GM21825 (cell line): ENCODE data around the gene BNIP5.
"Not testable (repeated sequence)": the region's sequence is repeated elsewhere in the genome, so short reads cannot be mapped to it uniquely, and the experiment has no call there.

Experiments
- ATAC-seq: cut with Tn5 transposase; IDR thresholded peaks from one replicate; pipeline ENCODE4 v1.9.1; 2021; ENCODE audit warnings: mild to moderate bottlenecking, moderate library complexity; ENCODE audit not compliant: unreplicated experiment

BNIP5 gene

DNA sequence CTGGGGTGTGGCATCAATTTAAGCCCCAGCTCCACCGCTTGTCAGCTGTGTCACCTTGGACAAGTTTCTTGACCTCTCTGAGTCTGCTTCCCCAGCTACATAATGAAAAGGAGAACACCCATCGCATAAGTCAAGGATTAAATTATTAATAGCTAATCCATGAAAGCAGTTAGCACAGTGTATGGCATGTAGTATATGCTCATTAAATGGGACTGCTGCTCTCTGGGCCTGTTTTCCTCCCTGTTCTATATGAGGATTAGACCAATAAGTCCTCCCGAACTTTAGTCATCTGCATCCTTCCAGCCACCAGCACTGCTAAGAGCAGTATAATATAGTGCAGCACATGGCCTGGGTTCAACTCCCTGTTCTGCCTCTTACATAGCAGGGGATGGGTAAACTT is 31.1 kb upstream of the BNIP5 start:
- no peak for ATAC-seq

DNA sequence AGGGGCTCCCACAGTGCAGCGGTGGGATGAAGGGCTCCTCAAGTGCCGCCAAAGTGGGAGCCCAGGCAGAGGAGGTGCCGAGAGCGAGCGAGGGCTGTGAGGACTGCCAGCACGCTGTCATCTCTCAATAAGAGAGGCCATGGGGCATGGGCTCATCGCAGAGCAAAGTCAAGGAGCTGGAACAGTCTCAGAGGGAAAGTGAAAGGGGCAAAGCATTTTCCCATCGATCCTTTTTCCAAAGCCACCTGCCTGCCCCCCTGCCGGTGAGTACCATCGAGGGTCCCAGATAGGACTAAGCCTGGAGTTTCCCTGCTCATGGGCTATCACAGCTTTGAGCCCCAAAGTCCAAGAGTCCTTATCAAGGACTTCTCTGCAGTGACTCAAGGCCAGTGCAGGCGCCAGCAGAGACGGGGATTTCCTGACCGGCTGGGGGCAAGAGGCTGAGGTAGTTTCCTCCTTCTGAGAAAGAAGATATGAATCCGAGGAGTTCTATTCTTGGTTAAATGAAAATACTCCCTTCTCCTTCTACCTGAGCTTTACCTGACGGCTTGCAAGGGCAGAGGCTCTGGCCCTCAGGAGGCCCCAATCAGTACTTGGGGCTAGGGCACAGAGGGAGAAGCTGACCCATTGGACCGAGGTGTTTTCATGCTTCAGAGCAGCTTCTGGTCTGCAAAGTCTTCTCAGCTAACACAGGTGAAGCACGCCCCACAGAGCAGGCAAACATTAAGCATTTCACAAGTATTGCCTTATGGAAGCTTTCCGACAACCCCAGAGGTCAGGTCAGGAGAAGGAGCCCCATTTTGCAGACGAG is 28.2 kb upstream of the BNIP5 start:
- ATAC-seq: peak; percentile 64

DNA sequence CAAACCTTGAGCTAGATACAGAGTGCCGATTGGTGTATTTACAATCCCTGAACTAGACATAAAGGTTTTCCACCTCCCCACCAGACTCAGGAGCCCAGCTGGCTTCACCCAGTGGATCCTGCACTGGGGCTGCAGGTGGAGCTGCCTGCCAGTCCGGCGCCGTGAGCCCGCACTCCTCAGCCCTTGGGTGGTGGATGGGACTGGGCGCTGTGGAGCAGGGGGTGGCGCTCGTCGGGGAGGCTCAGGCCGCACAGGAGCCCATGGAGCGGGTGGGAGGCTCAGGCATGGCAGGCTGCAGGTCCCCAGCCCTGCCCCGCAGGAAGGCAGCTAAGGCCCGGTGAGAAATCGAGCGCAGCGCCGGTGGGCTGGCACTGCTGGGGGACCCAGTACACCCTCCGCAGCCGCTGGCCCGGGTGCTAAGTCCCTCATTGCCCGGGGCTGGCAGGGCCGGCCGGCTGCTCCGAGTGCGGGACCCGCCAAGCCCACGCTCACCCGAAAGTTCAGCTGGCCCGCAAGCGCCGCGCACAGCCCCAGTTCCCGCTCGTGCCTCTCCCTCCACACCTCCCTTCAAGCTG is 27.5 kb upstream of the BNIP5 start:
- ATAC-seq: not testable (repeated sequence)

DNA sequence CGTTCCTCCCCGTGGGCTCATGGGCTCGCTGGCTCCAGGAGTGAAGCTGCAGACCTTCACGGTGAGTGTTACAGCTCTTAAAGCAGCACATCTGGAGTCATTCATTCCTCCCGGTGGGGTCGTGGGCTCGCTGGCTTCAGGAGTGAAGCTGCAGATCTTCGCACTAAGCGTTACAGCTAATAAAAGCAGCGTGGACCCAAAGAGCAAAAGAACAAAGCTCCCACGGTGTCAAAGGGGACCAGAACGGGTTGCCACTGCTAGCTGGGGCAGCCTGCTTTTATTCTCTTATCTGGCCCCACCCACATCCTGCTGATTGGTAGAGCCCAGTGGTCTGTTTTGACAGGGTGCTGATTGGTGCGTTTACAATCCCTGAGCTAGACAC is 26.7 kb upstream of the BNIP5 start:
- not testable (repeated sequence) for ATAC-seq

DNA sequence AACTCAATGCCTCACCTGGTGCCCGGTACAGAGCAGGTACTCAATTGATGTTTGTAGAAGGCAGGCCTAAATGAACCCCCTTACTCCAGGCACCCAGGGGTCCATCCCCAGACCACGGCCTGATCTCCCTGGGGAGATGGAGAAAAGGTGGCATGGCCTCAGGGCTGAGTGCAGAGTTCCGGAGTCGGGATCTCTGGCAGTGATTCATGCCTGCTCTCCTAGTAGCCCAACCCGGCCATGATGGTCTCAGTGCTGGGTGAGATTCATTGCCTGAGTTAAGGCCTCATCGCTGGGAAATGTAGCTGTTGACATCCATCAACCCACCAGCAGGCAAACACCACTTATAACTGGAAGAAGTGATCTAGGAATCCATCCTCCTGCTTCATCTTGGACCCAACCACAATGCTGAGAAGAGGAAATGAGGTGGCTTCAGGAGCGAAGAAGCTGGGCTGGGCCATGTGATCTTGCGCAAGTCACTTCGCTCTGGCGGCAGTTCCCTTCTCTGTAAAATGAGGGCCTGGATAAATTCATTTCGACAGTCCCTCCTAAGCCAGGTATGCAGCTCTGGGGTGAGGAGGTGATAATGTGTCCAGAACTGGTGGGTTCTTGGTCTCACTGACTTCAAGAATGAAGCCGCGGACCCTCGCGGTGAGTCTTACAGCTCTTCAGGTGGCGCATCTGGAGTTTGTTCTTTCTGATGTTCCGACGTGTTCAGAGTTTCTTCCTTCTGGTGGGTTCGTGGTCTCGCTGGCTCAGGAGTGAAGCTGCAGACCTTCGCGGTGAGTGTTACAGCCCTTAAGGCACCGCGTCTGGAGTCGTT is 26.1 kb upstream of the BNIP5 start:
- no peak for ATAC-seq

DNA sequence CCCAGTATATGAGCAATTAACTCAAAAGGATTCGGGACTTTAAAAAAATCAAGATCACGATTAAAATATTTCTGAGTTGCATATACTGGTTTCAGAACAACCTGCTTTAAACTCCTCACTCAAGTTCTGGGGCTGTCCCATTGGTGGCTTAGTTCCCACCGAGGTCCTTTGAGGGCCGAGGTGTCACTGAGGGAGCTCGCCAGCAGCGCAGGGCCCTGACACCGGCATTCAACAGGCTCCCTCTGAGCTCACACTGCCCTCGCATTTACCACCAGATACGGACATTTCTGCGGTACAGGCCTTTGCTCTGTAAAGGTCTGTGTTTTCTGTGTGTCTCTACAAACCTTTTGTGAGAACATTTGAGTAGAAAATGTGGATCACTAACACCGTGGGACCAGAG is 24.4 kb upstream of the BNIP5 start:
- peak; percentile 8 for ATAC-seq

DNA sequence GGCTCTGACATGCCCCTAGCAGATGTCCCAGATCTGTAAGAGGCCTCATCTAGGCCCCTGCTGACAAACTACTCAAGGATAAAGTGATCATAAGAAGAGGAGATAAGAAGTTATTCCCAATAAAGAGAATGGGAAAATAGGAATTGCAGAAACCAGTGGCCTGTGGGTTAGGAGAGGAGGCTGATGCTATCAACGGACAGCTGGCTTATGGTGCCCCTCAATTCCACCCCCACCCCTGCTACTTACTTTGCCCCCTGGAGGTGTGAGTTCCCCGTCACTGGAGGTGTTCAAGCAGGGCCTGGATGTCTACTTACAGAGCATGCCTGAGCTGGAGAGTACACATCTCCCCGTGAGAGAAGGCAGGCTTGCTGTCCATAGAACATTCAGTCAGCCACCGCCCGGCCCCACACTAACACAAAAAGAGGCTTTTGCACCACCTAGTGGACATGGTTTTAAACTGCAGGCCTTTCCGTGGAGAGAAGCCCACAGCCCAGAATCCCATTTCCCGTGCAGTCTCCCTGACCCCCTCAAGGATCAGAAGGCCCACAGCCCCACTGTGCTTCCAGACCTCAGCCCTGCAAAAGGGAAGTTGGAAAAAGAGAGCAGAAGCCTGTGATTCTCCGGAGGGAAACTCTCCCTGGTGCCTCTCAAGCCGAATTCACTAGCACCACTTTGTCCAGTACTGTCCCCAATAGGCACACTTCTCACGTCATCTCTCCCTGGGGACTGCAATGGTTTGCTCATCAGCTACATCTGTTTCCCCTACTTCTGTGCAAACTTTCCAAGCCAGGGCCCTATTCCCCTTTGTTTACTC is 23.8 kb upstream of the BNIP5 start:
- ATAC-seq: peak; percentile 45

DNA sequence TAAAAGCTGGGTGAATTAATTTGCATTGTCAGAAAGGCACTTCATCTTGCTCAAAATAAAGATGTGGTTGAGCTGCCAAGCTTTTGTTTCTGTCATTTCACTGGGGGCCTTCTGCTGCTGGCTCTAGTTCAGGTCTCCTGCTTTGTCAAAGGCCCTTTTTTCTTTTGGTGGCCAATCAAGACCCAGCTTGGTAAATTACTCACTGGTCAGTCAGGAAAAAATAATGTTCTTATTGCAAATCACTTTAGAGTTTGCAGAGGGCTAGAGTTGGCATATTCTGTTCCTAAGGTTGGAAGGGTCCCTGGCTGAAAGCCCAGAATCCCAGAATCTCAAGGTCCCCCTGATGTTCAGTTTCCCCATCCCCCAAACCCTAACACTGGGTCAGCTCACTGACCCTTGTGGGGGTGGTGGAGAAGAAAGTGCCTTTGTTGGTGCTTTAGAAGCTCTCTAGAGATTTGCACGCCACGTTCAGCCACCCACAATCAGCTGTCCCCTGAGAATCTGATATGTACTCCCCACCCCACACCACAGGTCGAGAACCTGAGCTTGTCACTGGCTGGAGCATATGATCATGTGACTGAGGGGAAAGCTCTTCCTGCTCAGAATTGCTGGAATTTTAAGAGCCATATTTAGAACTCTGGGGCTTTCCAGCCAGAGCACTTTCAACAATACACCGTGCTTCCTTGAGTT is 21.7 kb upstream of the BNIP5 start:
- no peak for ATAC-seq

DNA sequence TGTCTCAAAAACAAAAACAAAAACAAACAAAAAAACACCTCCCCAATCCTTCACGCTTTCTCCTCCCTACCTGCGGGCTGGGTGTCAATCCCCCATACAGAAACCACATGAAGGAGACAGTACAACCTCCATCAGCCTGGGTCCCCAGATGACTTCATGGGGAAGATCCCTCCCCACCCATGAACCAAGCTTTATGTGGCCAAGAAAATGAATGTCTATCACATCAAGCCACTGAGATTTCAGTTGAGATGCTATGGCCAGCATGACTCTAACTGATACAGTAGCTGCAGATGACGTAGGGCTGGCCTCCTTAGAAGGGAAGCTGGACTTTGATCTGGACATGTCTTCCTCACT is 21.2 kb upstream of the BNIP5 start:
- no peak for ATAC-seq

DNA sequence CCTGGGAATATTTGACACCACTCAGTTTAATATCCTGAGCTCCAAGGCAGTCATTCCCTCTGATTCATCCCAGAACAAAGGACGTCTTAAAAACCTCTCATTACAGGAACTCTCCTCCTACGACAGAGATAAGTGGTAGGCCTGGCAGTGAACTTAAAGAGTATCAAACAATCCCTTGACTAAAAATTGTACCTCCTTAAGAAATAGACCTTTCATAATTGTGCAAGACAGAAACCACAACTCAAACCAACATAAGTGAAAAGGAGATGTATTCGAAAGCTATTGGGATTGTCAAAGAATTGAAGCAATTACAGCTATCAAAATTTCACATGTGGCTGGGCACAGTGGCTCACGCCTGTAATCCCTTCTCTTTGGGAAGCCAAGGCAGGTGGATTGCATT is 19.1 kb upstream of the BNIP5 start:
- no peak for ATAC-seq

DNA sequence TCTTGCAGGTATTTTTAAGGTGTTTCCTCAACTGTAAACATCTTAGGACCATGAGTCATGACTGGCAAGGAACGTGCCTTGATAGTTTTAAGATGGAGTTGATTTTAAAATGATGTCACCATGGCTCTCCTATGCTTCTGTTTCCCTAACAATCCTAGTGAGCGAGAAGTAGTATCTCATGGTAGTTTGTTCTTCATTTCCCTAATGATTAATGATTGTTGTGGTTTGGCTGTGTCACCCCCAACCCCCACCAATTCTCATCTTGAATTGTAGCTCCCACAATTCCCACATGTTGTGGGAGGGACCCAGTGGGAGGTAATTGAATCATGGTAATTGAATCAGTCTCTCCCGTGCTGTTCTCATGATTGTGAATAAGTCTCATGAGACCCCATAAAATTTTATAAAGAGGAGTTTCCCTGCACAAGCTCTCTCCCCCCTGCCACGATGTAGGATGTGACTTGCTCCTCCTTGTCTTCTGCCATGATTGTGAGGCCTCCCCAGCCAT is 16.8 kb upstream of the BNIP5 start:
- ATAC-seq: no peak

DNA sequence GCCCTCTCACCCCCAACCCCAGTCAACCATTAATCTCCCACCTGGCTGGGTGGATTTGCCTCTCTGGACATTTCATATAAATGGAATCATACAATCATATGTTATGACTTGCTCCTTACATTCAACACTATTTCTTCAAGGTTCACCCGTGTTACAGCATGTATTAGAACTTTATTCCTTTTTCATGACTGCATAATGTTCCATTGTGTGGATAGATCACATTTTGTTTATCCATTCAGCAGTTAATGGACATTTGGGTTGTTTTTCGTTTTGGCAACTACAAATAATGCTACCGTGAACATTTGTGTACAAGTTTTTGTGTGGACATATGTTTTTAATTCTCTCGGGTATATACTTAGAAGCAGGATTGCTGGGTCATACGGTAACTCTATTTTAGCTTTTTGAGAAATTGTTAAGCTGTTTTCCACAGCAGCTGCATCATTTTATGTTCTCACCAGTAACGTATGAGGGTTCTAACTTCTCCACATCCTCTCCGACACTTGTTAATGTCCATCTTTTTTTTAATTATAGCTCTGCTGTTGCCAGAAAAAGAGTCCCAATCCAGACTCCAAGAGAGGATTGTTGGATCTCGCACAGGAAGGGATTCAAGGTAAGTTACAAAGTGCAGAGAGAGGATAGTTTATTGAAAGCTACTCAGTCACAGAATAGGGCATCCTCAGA is 15.9 kb upstream of the BNIP5 start:
- ATAC-seq: no peak

DNA sequence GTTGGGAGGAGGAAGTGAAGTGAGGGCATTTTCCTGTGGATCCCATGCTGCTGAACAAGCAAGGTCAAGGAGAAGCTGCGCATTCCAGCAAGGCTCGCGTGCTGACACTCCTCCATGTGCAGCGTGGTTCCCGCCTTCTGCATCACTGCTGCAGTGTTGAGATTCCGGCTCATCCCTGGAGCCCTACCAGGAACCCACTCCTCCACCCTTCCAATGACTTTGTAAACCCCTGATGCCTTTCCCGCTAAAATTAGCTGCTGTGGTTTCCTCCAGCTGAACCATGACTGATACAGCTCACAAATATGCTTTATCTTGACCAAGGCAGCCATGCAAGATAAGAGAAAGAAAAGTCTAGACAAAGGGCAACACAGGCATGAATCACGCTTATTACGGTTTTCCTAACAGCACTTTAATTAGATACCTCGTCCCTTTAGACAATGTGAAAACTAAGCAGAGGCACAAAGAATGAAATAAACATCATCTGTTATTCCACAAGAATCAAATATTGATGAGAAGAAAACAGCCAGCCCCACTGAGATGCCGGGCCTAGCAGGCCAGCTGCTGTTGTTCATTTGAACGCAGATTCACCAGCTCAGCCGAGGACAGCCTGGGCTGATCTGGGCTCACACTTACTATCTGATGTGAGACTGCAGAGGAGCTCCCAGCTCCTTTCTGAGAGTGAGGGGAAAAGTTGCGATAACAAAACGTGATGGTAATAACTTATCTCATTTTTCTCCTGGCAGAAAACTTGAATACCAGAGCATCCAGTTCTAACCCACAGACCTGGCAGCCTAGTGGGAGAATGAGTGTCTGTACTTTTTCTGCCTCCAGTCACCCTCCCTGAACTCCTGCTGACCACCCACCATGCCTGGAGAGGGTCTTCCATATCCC is 14.2 kb upstream of the BNIP5 start:
- ATAC-seq: no peak

DNA sequence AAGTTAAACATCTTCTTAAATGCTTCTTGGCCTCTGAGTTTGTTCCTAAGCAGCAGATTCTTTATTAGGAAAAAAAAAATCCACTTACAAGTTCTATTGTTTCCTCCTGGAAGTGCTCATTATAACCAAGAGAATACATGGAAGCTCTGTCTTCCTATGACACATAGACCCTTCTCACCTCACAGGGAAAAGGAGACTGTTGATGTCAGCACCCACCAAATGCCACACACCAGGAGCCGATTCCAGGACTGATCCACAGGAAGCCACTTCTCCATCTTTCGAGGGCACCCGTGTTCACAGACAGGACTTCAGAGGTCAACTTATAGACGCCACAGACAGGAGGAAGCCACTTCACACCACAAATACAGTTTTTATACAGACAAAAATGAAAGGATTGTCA is 13.4 kb upstream of the BNIP5 start:
- ATAC-seq: no peak

DNA sequence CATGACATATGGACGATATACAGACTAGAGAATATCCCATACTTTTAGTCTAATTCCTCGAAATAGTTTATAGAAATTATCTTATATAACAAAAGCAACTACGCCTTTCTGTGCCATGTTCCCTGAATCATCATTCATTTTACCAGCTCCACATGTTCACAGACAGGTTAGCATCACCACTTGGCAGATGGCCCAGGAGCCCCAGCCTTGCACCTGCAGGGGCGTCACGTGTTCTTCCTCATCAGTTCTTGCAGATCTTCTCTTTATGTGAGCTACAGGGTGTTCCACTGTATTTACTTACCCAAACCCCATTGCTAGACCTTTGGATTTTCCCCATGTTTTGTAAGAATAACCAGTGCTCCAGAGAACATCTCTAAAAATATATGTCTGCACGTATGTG is 12.6 kb upstream of the BNIP5 start:
- ATAC-seq: no peak

DNA sequence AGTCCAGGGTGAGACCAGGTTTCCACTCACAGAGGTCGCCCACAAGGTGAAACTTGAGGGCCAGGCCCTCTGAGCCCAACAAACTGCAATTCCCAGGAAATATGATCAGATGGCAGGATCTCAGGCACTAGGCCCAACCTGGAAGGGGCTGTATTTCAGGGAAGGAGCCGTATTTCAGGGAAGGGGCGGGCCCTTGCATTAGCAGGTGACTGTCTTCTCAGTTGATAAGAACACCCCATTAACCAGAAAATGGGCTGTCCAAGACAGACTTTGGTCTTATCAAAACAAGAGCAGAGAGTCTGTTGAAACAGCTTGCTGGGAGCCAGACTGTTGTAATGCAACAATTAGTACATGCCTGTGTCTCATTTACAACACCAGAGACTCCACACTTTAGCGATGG is 10.9 kb upstream of the BNIP5 start:
- no peak for ATAC-seq

DNA sequence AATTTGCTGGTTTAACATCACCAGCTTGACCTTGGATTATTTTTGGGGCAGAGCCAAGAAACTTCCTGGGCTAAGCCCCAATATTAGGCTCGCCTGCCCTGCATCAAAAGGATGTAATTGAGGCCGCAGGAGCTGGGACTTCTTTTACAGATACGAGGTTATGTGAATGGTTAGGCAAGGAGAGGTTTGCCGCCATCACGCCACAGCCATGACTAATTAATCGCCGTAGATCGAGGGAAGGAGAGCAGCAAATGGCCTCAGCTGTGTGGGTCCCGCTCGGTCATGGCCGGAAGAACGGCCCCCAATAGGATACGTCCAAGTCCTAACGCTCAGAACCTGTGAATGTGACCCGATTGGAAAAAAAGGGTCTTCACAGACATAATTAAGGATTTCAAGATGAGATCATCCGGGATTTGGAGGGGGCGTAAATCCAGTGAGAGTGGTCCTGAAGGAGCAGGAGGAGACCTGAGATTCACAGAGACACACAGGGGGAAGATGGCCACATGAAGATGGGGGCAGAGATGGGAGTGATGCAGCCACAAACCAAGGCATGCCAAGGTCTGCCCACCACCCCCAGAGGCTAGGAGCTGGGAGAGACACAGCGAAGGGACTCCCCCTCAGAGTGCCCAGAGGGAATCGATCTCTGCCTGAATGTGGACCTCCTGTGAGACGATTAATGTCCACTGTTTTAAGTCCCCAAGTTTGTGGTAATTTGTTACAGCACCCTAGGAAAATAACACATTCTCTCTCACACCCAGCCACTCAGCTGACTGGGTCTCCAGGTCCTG is 10.0 kb upstream of the BNIP5 start:
- no peak for ATAC-seq
